K562 (cell line): ENCODE data around the gene PPP1R36. TPM values are rescaled to one million over a fixed set of nuclear protein-coding genes. Genes with fewer than 3 reads are reported as not detected.
A peak's percentile ranks its signal among the peaks of the same experiment; 100 is the strongest.

Experiments
- ASH1L ChIP-seq: fragments of 450-650 bp; IDR thresholded peaks from 2 replicates; pipeline ENCODE4 v1.6.1; 2018; ENCODE audit warnings: borderline replicate concordance, mild to moderate bottlenecking, low read depth; ENCODE audit not compliant: partially characterized antibody
- CEBPZ ChIP-seq: fragments of 150-350 bp; IDR thresholded peaks from 2 replicates; pipeline ENCODE4 v1.6.1; 2014; ENCODE audit warnings: low read depth, mild to moderate bottlenecking, low read length, borderline replicate concordance
- CTCFL ChIP-seq: IDR thresholded peaks from 2 replicates; pipeline ENCODE4 v1.6.1; 2011; ENCODE audit warnings: borderline replicate concordance, low read depth, mild to moderate bottlenecking, moderate library complexity, low read length; ENCODE audit not compliant: insufficient read depth, poor library complexity, severe bottlenecking
- EGR1 ChIP-seq: fragments of 450-650 bp; conservative IDR thresholded peaks from 2 replicates; pipeline ENCODE4 v1.6.1; 2017; ENCODE audit warnings: mild to moderate bottlenecking
- EP300 ChIP-seq: IDR thresholded peaks from 2 replicates; pipeline ENCODE4 v1.6.1; 2012; ENCODE audit warnings: low read length, improper control_type of control experiment
- HDAC3 ChIP-seq: fragments of 450-650 bp; IDR thresholded peaks from 2 replicates; pipeline ENCODE4 v1.6.1; 2018; ENCODE audit warnings: borderline replicate concordance, mild to moderate bottlenecking, moderate library complexity; ENCODE audit not compliant: partially characterized antibody
- HNRNPLL ChIP-seq: fragments of 200-400 bp; formaldehyde crosslinking; IDR thresholded peaks from 2 replicates; pipeline ENCODE4 v1.6.1; 2017; ENCODE audit warnings: low read length, low read depth, mild to moderate bottlenecking; ENCODE audit not compliant: poor library complexity, severe bottlenecking
- LEF1 ChIP-seq: fragments of 450-650 bp; IDR thresholded peaks from 2 replicates; pipeline ENCODE4 v1.6.1; 2016; ENCODE audit warnings: mild to moderate bottlenecking
- MAFF ChIP-seq: IDR thresholded peaks from 2 replicates; pipeline ENCODE4 v1.6.1; 2012; ENCODE audit warnings: low read length, improper control_type of control experiment
- MCM3 ChIP-seq: fragments of 450-650 bp; IDR thresholded peaks from 2 replicates; pipeline ENCODE4 v1.6.1; 2016
- MYBL2 ChIP-seq, 2 experiments: fragments of 450-650 bp in 1 of 2; sonication (generic) in 1 of 2; formaldehyde crosslinking in 1 of 2; IDR thresholded peaks; 2 replicates each; pipeline versions ENCODE4 v1.6.1 to v1.8.1; 2017 to 2022; ENCODE audit warnings: borderline replicate concordance in 1 of 2, inconsistent platforms in 1 of 2, low read depth in 1 of 2, mild to moderate bottlenecking in 1 of 2, missing genetic modification reagents in 1 of 2, moderate library complexity in 1 of 2
- NCOA6 ChIP-seq: fragments of 450-650 bp; IDR thresholded peaks from 2 replicates; pipeline ENCODE4 v1.6.1; 2017; ENCODE audit warnings: mild to moderate bottlenecking
- NR4A1 ChIP-seq, 2 experiments: fragments of 250-450 bp in 1 of 2; fragments of 450-650 bp in 1 of 2; sonication (Bioruptor Pico) in 1 of 2; IDR thresholded peaks; 2 replicates each; pipeline versions ENCODE4 v1.4.0 to v1.6.1; 2016 to 2020; ENCODE audit warnings: mild to moderate bottlenecking in 2 of 2, missing compliant biosample characterization in 1 of 2, missing genetic modification characterization in 1 of 2, moderate library complexity in 1 of 2
- RBM34 ChIP-seq: fragments of 200-400 bp; formaldehyde crosslinking; IDR thresholded peaks from 2 replicates; pipeline ENCODE4 v1.6.1; 2018; ENCODE audit warnings: low read length, borderline replicate concordance; ENCODE audit not compliant: insufficient read depth
- SAFB2 ChIP-seq: fragments of 200-400 bp; formaldehyde crosslinking; IDR thresholded peaks from 2 replicates; pipeline ENCODE4 v1.6.1; 2018; ENCODE audit warnings: borderline replicate concordance, low read length, low read depth, moderate library complexity; ENCODE audit not compliant: severe bottlenecking
- SIRT6 ChIP-seq: IDR thresholded peaks from one replicate; pipeline ENCODE4 v1.6.1; 2012; ENCODE audit warnings: low read depth, mild to moderate bottlenecking, control low read depth, inconsistent platforms, low read length, moderate library complexity
- SMAD1 ChIP-seq: fragments of 150-350 bp; IDR thresholded peaks from 2 replicates; pipeline ENCODE4 v1.6.1; 2014; ENCODE audit warnings: low read length, low read depth; ENCODE audit not compliant: partially characterized antibody
- SMARCE1 ChIP-seq: fragments of 450-650 bp; IDR thresholded peaks from 2 replicates; pipeline ENCODE4 v1.7.1; 2016; ENCODE audit warnings: mild to moderate bottlenecking
- SRSF3 ChIP-seq: fragments of 200-400 bp; formaldehyde crosslinking; IDR thresholded peaks from 2 replicates; pipeline ENCODE4 v1.6.1; 2016; ENCODE audit warnings: mild to moderate bottlenecking, low read length, moderate library complexity; ENCODE audit not compliant: insufficient read depth
- TAL1 ChIP-seq: fragments of 450-650 bp; IDR thresholded peaks from 2 replicates; pipeline ENCODE4 v1.6.1; 2016; ENCODE audit warnings: mild to moderate bottlenecking
- TSC22D4 ChIP-seq: fragments of 450-650 bp; IDR thresholded peaks from 2 replicates; pipeline ENCODE4 v1.6.1; 2016; ENCODE audit warnings: missing genetic modification characterization, missing biosample characterization, control low read depth
- ZNF197 ChIP-seq: fragments of 200-800 bp; sonication (Bioruptor generic); IDR thresholded peaks from 2 replicates; pipeline ENCODE4 v1.6.1; 2016; ENCODE audit warnings: low read depth, missing genetic modification characterization, missing compliant biosample characterization
- ZNF217 ChIP-seq: sonication (generic); formaldehyde crosslinking; IDR thresholded peaks from 2 replicates; pipeline ENCODE4 v1.8.0; 2022; ENCODE audit warnings: mild to moderate bottlenecking, missing genetic modification reagents
- ZNF3 ChIP-seq: fragments of 250-450 bp; sonication (Bioruptor Pico); IDR thresholded peaks from 2 replicates; pipeline ENCODE4 v1.5.0; 2021; ENCODE audit warnings: mild to moderate bottlenecking, moderate library complexity
- ZNF384 ChIP-seq: IDR thresholded peaks from 2 replicates; pipeline ENCODE4 v1.6.1; 2012; ENCODE audit warnings: low read depth, low read length, improper control_type of control experiment
- polyA plus RNA-seq, 8 experiments: library from polyadenylated mRNA; depleted of rRNA in 4 of 8; stranded (reverse) in 5 of 8; unstranded in 3 of 8; fragments of >200 nt; fragmentation: Nextera tagmentation in 2 of 8; fragmentation: Illumina TruSeq in 1 of 8; extraction: Ambion mirVana in 2 of 8; extraction: Trizol in 1 of 8; gene quantifications; 2 replicates each; pipeline versions ENCODE4 v1.2.1 to v1.2.3, GENCODE V29; 2011 to 2014; ENCODE audit warnings: inconsistent platforms in 1 of 8, missing spikeins in 1 of 8
- total RNA-seq, 7 experiments: library from RNA; depleted of rRNA in 6 of 7; stranded (reverse); fragments of >200 nt in 6 of 7; fragmentation: Illumina TruSeq in 2 of 7; extraction: Trizol in 2 of 7; gene quantifications; 2 replicates each; pipeline versions ENCODE4 v1.2.1 to v1.2.3, GENCODE V29; 2011 to 2021; ENCODE audit warnings: low replicate concordance in 1 of 7

The PPP1R36 gene
- total and polyA plus RNA-seq, 9 of the 15 experiments (the other 6 are each of a cell fraction or from before 2014, with no cell fraction given), result 0.29 TPM; not detected in 8

DNA sequence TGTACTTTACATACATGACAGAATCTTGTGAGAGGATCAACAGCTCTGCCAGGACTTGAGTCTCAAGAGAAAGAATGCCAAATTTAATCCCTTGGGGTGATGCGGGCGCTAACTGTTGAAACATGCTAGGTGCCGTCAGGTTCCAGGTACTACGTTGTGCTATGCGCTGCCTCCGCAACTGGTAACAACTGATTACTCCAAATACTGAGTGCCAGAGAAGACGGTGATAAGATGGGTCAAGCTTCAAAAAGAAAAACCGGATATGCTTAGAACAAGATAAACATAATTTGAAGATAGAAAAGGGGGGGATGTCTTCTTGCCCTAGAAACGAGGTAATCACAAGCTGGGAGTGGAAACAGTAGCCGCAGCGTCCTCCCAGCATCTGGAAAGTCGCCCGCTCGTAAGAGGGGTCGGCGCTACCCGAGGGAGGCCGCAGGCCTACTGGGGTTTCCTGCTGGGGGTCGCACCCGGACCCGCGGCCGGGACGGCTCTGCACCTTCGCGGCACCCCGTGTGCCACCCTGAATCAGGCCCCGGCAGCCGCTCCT, 46.8 kb upstream of the PPP1R36 start (continued):
- no peak for TF ChIP-seq CEBPZ
- TF ChIP-seq NCOA6, result no peak
- TF ChIP-seq EP300, result peak; percentile 35; the same call in 1 of the 2 replicates
- TF ChIP-seq MYBL2 (IDR thresholded peaks at IDR 0.05; ENCODE audit: low read depth), result no peak
- TF ChIP-seq MYBL2 (CRISPR knock-in tag; IDR thresholded peaks at IDR 0.05; ENCODE audit: borderline replicate concordance), result no peak
- peak; percentile 39; the same call in 1 of the 2 replicates for TF ChIP-seq TAL1
- TF ChIP-seq ZNF197 (CRISPR knock-in tag), result no peak
- no peak for TF ChIP-seq SMAD1
- no peak for TF ChIP-seq SAFB2
- TF ChIP-seq ASH1L, result no peak
- TF ChIP-seq SRSF3, result no peak
- no peak for TF ChIP-seq MAFF
- TF ChIP-seq ZNF217, result no peak
- TF ChIP-seq MCM3, result no peak
- peak; percentile 95 for TF ChIP-seq HNRNPLL
- no peak for TF ChIP-seq SIRT6
- no peak for TF ChIP-seq ZNF384
- TF ChIP-seq TSC22D4, result no peak
- no peak for TF ChIP-seq EGR1
- TF ChIP-seq ZNF3 (CRISPR knock-in tag), result no peak
- no peak for TF ChIP-seq SMARCE1
- TF ChIP-seq CTCFL, result no peak
- TF ChIP-seq HDAC3, result peak; percentile 25
- no peak for TF ChIP-seq RBM34
- 0 out of 2 replicates have a peak, but pooled peaks have one; percentile 35 for TF ChIP-seq LEF1
- no peak for TF ChIP-seq NR4A1 (CRISPR knock-in tag; IDR thresholded peaks at IDR 0.05)
- TF ChIP-seq NR4A1 (tag; IDR thresholded peaks at IDR 0.05), result no peak
